Suppressor macrophage (primary cell): ENCODE data around the gene LINC00632.
"Not testable (repeated sequence)": the region's sequence is repeated elsewhere in the genome, so short reads cannot be mapped to it uniquely, and the experiment has no call there.

ENCODE experiments used
- DNase-seq, 4 experiments: peaks; one replicate each; pipeline ENCODE4 v3.0.0-alpha.2; 2020 to 2022
- total RNA-seq, 17 experiments: gene quantifications; one replicate each; lab custom pipeline; 2026; ENCODE audit warnings: mixed read lengths in 6 of 17, inconsistent platforms in 3 of 17; lab: John Stamatoyannopoulos, UW

Gene LINC00632
- 0 to 6.7 (median 0) reads per million in 17 experiments for total RNA-seq

DNA sequence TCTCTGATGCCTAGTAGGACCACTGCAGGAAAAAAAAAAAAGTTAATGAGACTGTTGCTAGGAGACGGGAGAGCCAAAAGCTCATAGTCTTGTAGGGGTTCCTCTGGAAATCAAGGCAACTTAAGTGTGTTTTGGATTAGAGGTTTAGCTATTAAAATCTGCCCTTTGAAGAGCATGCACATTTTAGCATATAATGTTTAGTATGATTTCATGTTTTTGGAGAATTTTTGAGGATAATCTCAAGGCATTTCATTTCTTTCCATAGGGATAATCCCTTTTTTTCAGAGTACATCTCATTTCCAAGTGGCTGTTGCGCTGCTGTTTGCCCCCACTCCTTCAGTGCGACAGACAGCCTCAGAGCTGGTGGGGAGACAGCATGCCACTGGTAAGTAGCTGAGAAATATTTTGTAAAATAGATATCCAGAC lies at the start of gene LINC00632:
Gene LINC00632 (plus strand): TSS at position 339 of the 426 bp plus-strand sequence.
- DNase-seq, result no peak

- DNase-seq, result no peak
Observed at GRCh38 chrX:140661643-140662042, 47.9 kb upstream of the LINC00632 start.

DNA sequence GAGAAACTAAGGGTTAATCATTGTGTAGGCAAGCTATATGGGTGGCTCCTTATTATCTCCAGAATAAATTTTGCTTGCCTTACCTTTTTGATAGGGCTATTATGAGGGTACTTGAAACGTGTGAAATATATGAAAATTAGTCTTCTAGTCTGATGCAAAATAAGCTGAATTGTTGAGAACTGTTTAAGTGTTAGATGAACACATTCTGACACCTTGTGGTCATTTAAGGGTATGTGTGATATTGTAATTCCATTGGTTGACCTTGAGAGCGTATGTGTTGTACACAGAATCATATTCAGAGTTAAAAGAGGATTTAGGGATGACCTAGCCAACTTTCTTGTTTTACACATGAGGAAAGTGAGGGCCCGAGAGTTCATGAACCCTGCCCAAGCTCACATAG lies 44.6 kb upstream of the LINC00632 start:
- DNase-seq, result peak in 2 of 4 experiments; percentile 0

DNA sequence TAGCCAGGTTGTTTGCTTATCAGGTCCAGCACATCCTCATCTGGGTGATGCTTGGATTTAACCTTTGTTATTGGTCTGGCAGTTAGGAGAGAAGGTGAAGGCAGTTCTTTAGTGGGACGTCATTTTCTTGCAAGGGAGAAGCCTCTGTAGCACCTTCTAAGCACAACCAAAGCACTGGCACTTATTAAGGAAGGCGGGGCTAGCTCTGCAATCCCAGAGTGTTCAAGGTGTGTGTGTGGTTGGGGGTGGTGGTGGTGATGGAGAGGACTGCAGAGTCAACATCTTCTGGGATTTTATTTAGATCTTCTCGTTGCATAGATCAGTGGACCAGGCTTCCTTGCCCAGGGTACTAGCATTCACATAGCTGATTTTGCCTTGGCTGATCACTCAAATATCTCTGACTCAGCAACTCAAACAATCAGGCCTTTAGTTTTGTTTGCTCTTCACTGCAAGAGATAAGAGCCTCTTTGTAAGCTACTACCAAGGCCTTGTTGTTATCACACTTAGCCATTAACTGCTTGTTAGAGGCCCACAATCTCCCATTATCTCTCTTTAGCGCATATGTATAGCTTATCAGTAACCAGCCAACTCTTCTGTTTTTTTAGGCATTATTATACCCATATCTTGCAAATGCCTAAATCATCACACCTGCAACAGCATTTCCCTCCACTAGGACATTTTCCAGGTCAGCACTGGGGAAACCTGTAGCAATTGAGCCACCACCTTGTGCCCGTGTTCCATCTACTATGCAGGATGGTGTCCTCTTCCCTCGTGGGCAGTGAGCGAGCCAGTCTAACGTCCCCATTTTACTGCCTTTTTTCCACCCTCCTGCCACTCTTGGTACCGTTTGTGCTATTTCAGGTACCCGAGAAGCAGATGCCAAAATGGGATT lies 36.5 kb upstream of the LINC00632 start:
- no peak for DNase-seq

DNA sequence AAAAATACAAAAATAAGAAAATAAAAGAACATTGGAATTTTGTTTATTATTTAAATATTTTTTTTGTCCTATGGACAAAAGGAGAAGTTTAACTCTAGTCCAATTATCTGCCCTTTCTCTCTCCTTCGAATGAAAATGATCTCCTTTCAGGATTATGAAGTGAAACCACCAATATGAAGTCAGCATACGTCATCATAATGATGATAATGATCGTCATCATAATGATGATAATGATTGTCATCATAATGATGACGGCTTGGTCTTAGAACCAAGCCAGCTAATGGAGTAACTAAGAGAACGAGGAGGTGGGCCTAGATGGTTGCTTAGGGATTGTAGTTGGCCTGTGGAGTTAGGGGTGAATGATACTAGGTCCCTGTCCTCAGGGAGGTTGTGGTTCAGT lies 21.9 kb upstream of the LINC00632 start:
- no peak for DNase-seq

GRCh38 chrX:140691596-140691995 lies 18.0 kb upstream of the LINC00632 start:
- DNase-seq, result not testable (repeated sequence)

- DNase-seq, result no peak
Observed at GRCh38 chrX:140697618-140698017, 11.9 kb upstream of the LINC00632 start.

GRCh38 chrX:140701480-140701879 lies 8.1 kb upstream of the LINC00632 start:
- DNase-seq, result peak; percentile 7 to 39 (median 30)

DNA sequence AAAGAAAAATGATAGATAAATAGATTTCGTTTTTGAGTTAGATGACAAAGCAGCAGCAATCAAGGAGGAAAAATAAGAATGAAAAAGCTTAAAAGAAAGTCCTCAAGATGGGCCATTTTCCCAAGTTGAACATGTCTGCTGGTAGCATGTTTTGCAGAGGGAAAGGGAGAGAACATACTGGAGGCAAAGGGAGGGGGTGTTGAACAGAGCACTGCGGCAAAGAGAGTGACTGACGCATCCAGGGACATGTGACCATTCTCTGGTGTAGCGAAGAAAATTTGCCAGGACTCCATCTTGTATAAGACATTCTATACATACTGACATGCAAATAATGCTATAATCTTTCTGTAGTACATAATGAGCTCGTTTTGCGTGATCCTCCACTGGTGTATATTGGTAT lies 1.2 kb downstream of the LINC00632 start:
- no peak for DNase-seq

GRCh38 chrX:140711894-140712293 lies 2.3 kb downstream of the LINC00632 start:
- DNase-seq, result no peak

GRCh38 chrX:140712413-140713173 lies 3.0 kb downstream of the LINC00632 start:
- peak in 1 of 4 experiments; percentile 0 for DNase-seq

- no peak for DNase-seq
Observed at GRCh38 chrX:140713174-140713539, 3.6 kb downstream of the LINC00632 start.

DNA sequence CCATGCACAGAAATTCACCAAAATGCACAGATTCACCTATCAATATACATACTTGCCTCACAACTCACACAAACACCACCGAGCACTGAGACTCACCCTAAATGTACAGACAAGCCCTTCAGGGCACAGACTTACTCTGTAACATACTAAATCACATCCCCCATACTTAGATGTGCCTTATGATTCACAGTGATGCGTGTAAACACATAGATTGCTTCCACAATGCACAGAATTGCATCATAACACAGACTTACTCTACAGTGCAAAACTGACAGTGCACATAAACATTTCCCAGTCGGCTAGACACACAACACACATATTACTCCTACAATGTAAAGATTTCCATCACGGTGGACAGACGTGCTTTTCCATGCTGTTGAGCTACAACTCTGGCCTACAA lies 6.2 kb downstream of the LINC00632 start:
- DNase-seq, result no peak

DNA sequence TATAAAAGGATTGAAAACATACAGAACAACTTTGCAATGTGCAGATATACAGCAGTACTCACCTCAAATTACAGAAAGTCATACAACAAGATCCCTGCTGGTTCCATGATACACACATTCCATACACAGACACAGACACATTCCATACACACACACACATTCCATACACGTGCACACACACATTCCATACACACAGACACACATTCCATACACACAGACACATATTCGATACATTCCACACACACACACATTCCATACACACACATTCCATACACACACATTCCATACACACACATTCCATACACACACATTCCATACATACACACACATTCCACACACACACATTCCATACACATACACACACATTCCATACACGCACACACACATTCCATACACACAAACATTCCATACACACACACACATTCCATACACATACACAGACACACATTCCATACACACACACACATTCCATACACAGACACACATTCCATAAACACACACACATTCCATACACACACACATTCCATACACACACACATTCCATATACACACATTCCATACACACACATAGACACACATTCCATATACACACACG lies 13.7 kb downstream of the LINC00632 start:
- no peak for DNase-seq

- DNase-seq, result no peak
Observed at GRCh38 chrX:140724309-140724708, 14.8 kb downstream of the LINC00632 start.

DNA sequence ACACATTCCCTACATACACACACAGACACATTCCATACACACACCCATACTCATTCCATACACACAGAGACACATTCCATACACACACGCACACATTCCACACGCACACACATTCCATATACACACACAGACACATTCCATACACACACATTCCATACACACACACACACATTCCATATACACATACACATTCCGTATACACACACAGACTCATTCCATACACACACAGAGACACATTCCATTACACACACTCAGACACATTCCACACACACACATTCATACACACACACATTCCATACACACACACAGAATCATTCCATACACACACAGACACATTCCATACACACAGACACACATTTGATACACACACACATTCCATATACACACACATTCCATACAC lies 15.2 kb downstream of the LINC00632 start:
- no peak for DNase-seq

GRCh38 chrX:140725500-140725899 lies 15.9 kb downstream of the LINC00632 start:
- DNase-seq, result no peak

DNA sequence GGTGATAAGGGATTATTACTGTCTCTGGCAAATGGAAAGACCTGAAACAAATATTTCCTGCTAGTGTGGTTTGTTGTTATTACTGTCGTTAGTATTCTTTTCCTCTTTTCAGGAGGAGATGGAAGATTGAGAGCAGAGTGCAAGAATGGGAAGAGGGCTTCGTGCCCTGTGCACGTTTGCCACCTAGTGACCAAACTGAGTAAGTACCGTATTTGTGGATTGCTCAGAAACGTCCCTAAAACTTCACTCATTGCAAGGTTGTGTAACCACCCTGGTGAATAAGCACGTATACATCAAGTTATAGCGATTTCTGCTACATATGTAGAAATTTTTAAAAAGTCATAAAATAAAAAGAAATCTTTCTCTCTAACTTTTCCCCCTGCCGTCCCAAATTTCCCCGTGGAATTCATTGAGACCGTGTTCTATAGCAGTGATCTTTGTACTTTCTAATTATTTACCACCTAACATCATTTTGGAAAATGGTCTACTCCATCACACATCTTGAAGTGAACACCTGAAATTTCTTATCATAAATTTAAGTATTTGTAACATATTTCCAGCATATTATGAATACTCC lies 24.3 kb downstream of the LINC00632 start:
- DNase-seq, result peak; percentile 19 to 52 (median 39)

- DNase-seq, result no peak
Observed at GRCh38 chrX:140744085-140744484, 34.5 kb downstream of the LINC00632 start.

DNA sequence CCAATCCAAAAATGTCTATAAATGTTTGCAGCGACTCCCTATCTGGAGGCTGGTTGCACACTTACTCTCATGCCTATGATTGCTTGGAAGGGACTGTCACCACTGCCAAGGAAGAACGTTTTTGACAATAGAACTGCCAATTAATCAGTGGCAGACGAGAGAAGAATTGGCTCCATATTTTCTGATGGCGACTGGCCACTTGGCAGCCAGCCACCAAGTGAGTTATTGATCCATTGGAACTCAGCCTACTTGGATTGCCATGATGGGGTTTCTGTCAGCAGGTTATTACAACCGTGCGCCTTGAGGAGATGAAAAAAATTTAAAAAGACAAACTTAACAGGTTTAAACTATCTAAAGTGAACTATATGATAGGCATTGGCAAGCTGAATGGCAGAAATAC lies 47.4 kb downstream of the LINC00632 start:
- DNase-seq, result no peak

- peak; percentile 34 to 46 (median 38) for DNase-seq
Observed at GRCh38 chrX:140762061-140762460, 52.5 kb downstream of the LINC00632 start.

DNA sequence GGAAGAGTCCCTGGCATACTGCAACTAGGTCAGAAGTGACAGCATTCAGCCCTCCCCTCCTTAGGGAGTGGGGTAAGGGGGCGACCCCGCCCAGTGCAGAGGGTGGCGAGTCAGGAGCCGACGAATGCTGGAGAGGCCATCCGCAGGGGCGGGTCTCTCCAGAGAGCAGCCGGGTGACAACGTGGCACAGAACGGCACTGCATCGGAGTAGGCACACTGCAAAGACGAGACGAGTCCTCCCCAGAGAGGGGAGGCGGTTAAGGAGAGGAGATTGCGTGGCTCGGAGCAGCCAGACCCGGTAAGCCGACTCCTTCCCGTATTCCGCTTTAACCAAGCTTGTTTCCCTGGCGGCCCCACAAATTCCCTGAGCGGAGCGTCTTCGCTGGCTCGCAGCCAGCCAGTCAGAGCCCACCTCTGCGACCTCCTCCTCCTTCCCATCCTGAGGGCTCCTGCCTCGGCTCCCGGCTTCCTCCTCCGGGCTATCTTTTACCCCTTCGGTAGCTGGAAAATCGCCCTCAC lies 54.9 kb downstream of the LINC00632 start:
- peak in 1 of 4 experiments; percentile 2 for DNase-seq
